Endothelial cell of umbilical vein (primary cell): ENCODE measurements around the gene RAD51B. TPM values are rescaled to one million over a fixed set of nuclear protein-coding genes. Genes with fewer than 3 reads are reported as not detected.

Experiments
- BruUV-seq: library from RNA; stranded (reverse); fragments of 400-500 nt; replicated peaks from 2 replicates; lab custom pipeline; 2021; lab: Mats Ljungman, UMichigan
- CTCF ChIA-PET: fragments of 300-600, 350-600 bp; sonication (Branson Sonifier 250); formaldehyde crosslinking; loops from one replicate; lab custom pipeline; 2021; ENCODE audit warnings: antibody characterized with exemption, inconsistent platforms; lab: Charles Lee
- POLR2A ChIA-PET: fragments of 300-600, 350-600 bp; sonication (Branson Sonifier 250); formaldehyde crosslinking; loops from one replicate; lab custom pipeline; 2021; ENCODE audit warnings: antibody characterized with exemption, inconsistent platforms; lab: Charles Lee
- DNase-seq: peaks from one replicate; pipeline ENCODE4 v3.0.0-alpha.2; 2011; ENCODE audit warnings: low read depth, low spot score
- FAIRE-seq: peaks from 2 replicates; lab custom pipeline; 2011; peaks lifted over from hg19 to GRCh38; lab: Jason Lieb, UNC
- H2AFZ ChIP-seq: 2 replicates; pipeline ENCODE4 v1.6.0; 2012; ENCODE audit warnings: low read depth, low read length, control low read depth, inconsistent platforms
- H3K27ac ChIP-seq: 2 replicates; pipeline ENCODE4 v1.5.1; 2011; ENCODE audit warnings: low read depth, mild to moderate bottlenecking, control low read depth, low read length, moderate library complexity; ENCODE audit not compliant: insufficient read depth
- H3K27me3 ChIP-seq, 2 experiments: 2 replicates each; pipeline versions ENCODE4 v1.6.0 to v1.6.1; 2011; ENCODE audit warnings: low read length in 2 of 2, mixed read lengths in 1 of 2; ENCODE audit not compliant: control insufficient read depth in 2 of 2, insufficient read depth in 2 of 2
- H3K36me3 ChIP-seq, 2 experiments: 2 replicates in 1 of 2; 3 replicates in 1 of 2; pipeline ENCODE4 v1.5.1; 2011; ENCODE audit warnings: low read length in 2 of 2, mild to moderate bottlenecking in 1 of 2, moderate library complexity in 1 of 2; ENCODE audit not compliant: control insufficient read depth in 2 of 2, insufficient read depth in 2 of 2; ENCODE audit errors: extremely low read depth in 1 of 2
- H3K4me1 ChIP-seq: 3 replicates; pipeline ENCODE4 v1.5.1; 2011; ENCODE audit warnings: mild to moderate bottlenecking, low read length; ENCODE audit not compliant: control insufficient read depth, insufficient read depth; ENCODE audit errors: extremely low read depth
- H3K4me2 ChIP-seq: 2 replicates; pipeline ENCODE4 v1.6.1; 2011; ENCODE audit warnings: low read length, control low read depth, mixed read lengths; ENCODE audit not compliant: insufficient read depth
- H3K4me3 ChIP-seq, 3 experiments: fragments of 200-600 bp in 1 of 3; sonication (generic), shearing (Covaris generic) in 1 of 3; replicated peaks in 1 of 3; 2 replicates each; pipeline ENCODE4 v1.5.1; 2011 to 2016; ENCODE audit warnings: control low read depth in 3 of 3, low read length in 3 of 3, mild to moderate bottlenecking in 2 of 3, inconsistent platforms in 1 of 3, low read depth in 1 of 3, moderate library complexity in 1 of 3; ENCODE audit not compliant: insufficient read depth in 1 of 3
- H3K79me2 ChIP-seq: 2 replicates; pipeline ENCODE4 v1.6.0; 2012; ENCODE audit warnings: low read length, inconsistent platforms; ENCODE audit not compliant: control insufficient read depth, insufficient read depth
- H3K9ac ChIP-seq: replicated peaks from 2 replicates; pipeline ENCODE3; 2011; ENCODE audit warnings: low read length, control low read depth; ENCODE audit not compliant: insufficient read depth; ENCODE audit errors: extremely low read depth
- H3K9me1 ChIP-seq: replicated peaks from 3 replicates; pipeline ENCODE4 v1.6.0; 2011; ENCODE audit warnings: mild to moderate bottlenecking, low read length; ENCODE audit not compliant: control insufficient read depth, insufficient read depth; ENCODE audit errors: extremely low read depth
- H3K9me3 ChIP-seq: replicated peaks from 2 replicates; pipeline ENCODE4 v1.5.1; 2012; ENCODE audit warnings: low read length, inconsistent platforms; ENCODE audit not compliant: control insufficient read depth, insufficient read depth
- H4K20me1 ChIP-seq: replicated peaks from 2 replicates; pipeline ENCODE3; 2011; ENCODE audit warnings: mild to moderate bottlenecking, low read length; ENCODE audit not compliant: control insufficient read depth, insufficient read depth; ENCODE audit errors: extremely low read depth
- FOS ChIP-seq: IDR thresholded peaks from 2 replicates; pipeline ENCODE4 v1.6.1; 2011; ENCODE audit warnings: mild to moderate bottlenecking, low read length, moderate library complexity, borderline replicate concordance; ENCODE audit not compliant: insufficient read depth
- GATA2 ChIP-seq: IDR thresholded peaks from 2 replicates; pipeline ENCODE4 v1.7.0; 2011; ENCODE audit warnings: low read depth, mild to moderate bottlenecking, moderate library complexity, mixed read lengths, low read length; ENCODE audit not compliant: insufficient read length, insufficient read depth
- POLR2AphosphoS5 ChIP-seq: IDR thresholded peaks from 2 replicates; pipeline ENCODE4 v1.6.1; 2012; ENCODE audit warnings: low read depth, mild to moderate bottlenecking, control low read depth, low read length, moderate library complexity; ENCODE audit not compliant: insufficient read depth
- dilution Hi-C: fragments of 300-500 bp; cut with MboI; formaldehyde crosslinking; loops from one replicate; pipeline ENCODE4 v1.15.0; 2019; ENCODE audit warnings: low sequenced_read_pairs; ENCODE audit not compliant: extremely low pct_ligation_motif_present
- intact Hi-C: fragments of 100-400 bp; cut with micrococcal nuclease; formaldehyde crosslinking; loops from one replicate; pipeline ENCODE4 v1.10.0; 2022
- polyA plus RNA-seq, 4 experiments: library from polyadenylated mRNA; depleted of rRNA in 3 of 4; stranded (reverse) in 3 of 4; unstranded in 1 of 4; fragments of >200 nt; gene quantifications; 2 replicates each; pipeline versions ENCODE4 v1.2.1 to v1.2.3, GENCODE V29; 2011 to 2012; ENCODE audit warnings: missing spikeins in 1 of 4
- total RNA-seq: library from RNA; stranded (reverse); gene quantifications from 2 replicates; pipeline ENCODE4 v1.2.3, GENCODE V29; 2021
- TF ChIP-seq, protein P1 (sequence below), 2 donors: IDR thresholded peaks; 1 replicate in 1 of 2; 2 replicates in 1 of 2; pipeline ENCODE4 v1.5.1; 2011; ENCODE audit warnings: low read length in 2 of 2, mild to moderate bottlenecking in 2 of 2, moderate library complexity in 2 of 2, control low read depth in 1 of 2, inconsistent platforms in 1 of 2, low read depth in 1 of 2; ENCODE audit not compliant: insufficient read depth in 1 of 2; ENCODE audit errors: extremely low read depth in 1 of 2
- TF ChIP-seq, protein P2 (sequence below): IDR thresholded peaks from 2 replicates; pipeline ENCODE4 v1.6.1; 2011; ENCODE audit not compliant: insufficient read depth, insufficient read length

Gene RAD51B
- total and polyA plus RNA-seq, 2 donors (not counting 3 experiments of a cell fraction or from before 2014, with no cell fraction given): 3.9 to 19.0 TPM

DNA sequence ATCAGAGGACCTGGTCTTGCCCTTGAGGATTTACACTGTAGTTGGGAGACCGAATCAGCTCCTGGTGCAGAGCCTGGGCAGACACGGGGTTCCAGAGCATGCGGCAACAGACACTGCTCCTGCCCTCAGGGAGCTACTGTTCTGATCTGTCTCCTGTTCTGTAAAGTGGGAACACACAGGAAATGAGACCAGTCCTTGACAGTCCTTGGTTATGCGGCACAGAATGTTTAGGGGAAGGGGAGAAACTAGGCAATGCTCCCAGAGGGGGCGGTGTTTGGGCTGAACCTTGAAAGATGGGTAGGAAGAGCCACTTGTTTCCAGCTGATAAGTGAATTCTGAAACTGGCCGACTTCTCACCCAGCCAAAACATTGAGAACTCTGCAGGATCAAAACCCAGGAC is 840.9 kb downstream of the RAD51B start:
- H3K9me1 ChIP-seq: no peaks in the 10 kb centered on the region
- FAIRE-seq (no peak), DNase-seq (no peak)
- H3K27ac ChIP-seq: no peak overlapping the region
- POLR2A ChIA-PET: no interaction called here
- no peak overlapping the region for H3K9ac ChIP-seq
- no peaks in the 10 kb centered on the region for H3K9me3 ChIP-seq
- H3K36me3 ChIP-seq: no peaks in the 10 kb centered on the region
- H3K4me3 ChIP-seq: no peak overlapping the region
- intact Hi-C loops (no loop called here), dilution Hi-C loops (no loop called here)
- H2AFZ ChIP-seq: no peak overlapping the region
- no peak overlapping the region for H3K4me2 ChIP-seq
- BruUV-seq: no TSS peak
- no peaks in the 10 kb centered on the region for H4K20me1 ChIP-seq
- no peaks in the 10 kb centered on the region for H3K27me3 ChIP-seq
- CTCF ChIA-PET: interaction anchor here (0.7 to 1.3 kb wide), 5 partner anchors 9 to 165 kb away, joined by 3 to 7 read pairs (median 4); no protein-coding TSS in a partner anchor
- TF ChIP-seq, protein P1, sequence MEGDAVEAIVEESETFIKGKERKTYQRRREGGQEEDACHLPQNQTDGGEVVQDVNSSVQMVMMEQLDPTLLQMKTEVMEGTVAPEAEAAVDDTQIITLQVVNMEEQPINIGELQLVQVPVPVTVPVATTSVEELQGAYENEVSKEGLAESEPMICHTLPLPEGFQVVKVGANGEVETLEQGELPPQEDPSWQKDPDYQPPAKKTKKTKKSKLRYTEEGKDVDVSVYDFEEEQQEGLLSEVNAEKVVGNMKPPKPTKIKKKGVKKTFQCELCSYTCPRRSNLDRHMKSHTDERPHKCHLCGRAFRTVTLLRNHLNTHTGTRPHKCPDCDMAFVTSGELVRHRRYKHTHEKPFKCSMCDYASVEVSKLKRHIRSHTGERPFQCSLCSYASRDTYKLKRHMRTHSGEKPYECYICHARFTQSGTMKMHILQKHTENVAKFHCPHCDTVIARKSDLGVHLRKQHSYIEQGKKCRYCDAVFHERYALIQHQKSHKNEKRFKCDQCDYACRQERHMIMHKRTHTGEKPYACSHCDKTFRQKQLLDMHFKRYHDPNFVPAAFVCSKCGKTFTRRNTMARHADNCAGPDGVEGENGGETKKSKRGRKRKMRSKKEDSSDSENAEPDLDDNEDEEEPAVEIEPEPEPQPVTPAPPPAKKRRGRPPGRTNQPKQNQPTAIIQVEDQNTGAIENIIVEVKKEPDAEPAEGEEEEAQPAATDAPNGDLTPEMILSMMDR (IDR thresholded peaks at IDR 0.05; ENCODE audit: extremely low read depth in 1 of 2, insufficient read depth in 1 of 2, low read depth in 1 of 2, low read length in 2 of 2): no peak
- TF ChIP-seq, protein P2, sequence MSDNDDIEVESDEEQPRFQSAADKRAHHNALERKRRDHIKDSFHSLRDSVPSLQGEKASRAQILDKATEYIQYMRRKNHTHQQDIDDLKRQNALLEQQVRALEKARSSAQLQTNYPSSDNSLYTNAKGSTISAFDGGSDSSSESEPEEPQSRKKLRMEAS: no peak
- TF ChIP-seq FOS (no peak), POLR2AphosphoS5 (no peak), GATA2 (no peak)
- H3K4me1 ChIP-seq: peaks cover 5% of the 10 kb centered on the region
- H3K79me2 ChIP-seq: no peaks in the 10 kb centered on the region
